ENCODE measurements around the gene MEGF6. TPM values are rescaled to one million over a fixed set of nuclear protein-coding genes. Genes with fewer than 3 reads are reported as not detected.

The MEGF6 gene
- total and polyA plus RNA-seq, 9 of the 15 experiments (the other 6 are each of a cell fraction or from before 2014, with no cell fraction given), result 0.03 to 1.7 (median 0.24) TPM; not detected in 3

- TF ChIP-seq REST (IDR thresholded peaks at IDR 0.05; ENCODE audit: borderline replicate concordance) (no peak), REST (CRISPR knock-in tag; IDR thresholded peaks at IDR 0.05; ENCODE audit: low read depth) (no peak), TBL1XR1 (IDR thresholded peaks at IDR 0.05; ENCODE audit: low read length in 2 of 2) (no peak), MITF (IDR thresholded peaks at IDR 0.05) (no peak), NR2F6 (CRISPR knock-in tag; IDR thresholded peaks at IDR 0.05) (no peak), TFAM (CRISPR knock-in tag; conservative IDR thresholded peaks at IDR 0.05) (no peak), RNF219 (CRISPR knock-in tag; IDR thresholded peaks at IDR 0.05) (no peak), ZFP1 (CRISPR knock-in tag; IDR thresholded peaks at IDR 0.05) (no peak)
- TF ChIP-seq, protein P1, sequence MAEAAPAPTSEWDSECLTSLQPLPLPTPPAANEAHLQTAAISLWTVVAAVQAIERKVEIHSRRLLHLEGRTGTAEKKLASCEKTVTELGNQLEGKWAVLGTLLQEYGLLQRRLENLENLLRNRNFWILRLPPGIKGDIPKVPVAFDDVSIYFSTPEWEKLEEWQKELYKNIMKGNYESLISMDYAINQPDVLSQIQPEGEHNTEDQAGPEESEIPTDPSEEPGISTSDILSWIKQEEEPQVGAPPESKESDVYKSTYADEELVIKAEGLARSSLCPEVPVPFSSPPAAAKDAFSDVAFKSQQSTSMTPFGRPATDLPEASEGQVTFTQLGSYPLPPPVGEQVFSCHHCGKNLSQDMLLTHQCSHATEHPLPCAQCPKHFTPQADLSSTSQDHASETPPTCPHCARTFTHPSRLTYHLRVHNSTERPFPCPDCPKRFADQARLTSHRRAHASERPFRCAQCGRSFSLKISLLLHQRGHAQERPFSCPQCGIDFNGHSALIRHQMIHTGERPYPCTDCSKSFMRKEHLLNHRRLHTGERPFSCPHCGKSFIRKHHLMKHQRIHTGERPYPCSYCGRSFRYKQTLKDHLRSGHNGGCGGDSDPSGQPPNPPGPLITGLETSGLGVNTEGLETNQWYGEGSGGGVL (CRISPR knock-in tag; IDR thresholded peaks at IDR 0.05), result no peak
Measured at GRCh38 chr1:3498986-3499385, 112.3 kb downstream of the MEGF6 start (continued).

All from K562 (cell line).